ENCODE results near the gene RHOT2.

The RHOT2 gene

DNA sequence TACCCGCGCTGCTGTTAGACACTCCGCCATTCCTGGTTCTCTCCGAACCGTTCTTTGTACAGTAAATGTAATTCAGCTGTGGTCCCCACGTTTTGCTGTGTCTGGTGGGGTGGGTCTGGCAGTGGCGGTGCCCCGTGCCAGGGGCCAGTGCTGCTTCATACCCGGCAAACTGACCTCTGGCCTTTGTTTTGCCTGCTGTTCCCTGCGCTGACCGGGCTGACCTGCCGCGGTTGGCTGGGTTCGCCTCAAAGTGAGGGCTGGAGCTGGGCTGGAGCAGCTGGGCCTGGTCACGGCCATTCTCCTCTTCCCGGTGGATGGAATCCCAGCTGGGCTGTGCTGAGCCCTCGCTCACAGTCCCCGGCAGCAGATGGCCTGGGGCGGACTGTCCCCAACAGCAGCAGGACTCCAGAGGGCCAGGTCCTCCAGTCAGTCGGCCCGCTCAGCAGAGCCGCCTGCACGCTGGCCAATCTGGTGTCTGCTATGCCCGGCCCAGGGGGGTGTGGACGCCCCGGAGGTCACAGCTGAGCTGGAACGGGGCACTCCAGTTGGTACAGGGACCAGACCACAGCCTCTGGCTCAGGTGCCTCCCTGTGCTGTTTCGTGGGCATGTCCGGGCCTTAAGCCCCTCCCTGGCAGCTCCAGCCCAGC lies 38.6 kb upstream of the RHOT2 start:
- no peak for TF ChIP-seq CTCF (IDR thresholded peaks at IDR 0.05; ENCODE audit: borderline replicate concordance, insufficient read depth, low read depth, low read length)
- H3K4me3 ChIP-seq (ENCODE audit: low read depth, low read length) = no peak overlapping the region

DNA sequence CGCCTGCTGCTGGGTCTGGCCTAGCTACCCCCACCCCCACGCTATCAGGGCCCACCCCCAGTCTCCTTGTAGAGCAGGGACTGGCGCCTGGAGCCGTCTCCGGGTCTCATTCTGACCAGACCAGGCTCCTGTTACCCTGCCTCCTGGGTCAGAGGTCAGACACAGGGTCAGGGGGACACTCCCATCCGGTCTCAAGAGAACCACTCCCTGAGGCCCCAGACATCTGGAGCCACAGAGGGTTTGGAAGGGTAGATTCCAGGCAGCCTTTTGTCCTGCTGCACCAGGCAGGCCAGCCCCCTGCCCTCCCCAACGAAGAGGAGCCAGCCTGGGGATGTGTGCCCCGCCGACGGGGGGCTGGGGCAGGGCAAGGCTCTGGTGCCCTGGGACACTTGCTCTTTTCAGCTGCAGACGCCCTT lies 38.1 kb upstream of the RHOT2 start:
- TF ChIP-seq CTCF (IDR thresholded peaks at IDR 0.05; ENCODE audit: borderline replicate concordance, insufficient read depth, low read depth, low read length) = no peak
- H3K4me3 ChIP-seq (ENCODE audit: low read depth, low read length) = no peak overlapping the region

DNA sequence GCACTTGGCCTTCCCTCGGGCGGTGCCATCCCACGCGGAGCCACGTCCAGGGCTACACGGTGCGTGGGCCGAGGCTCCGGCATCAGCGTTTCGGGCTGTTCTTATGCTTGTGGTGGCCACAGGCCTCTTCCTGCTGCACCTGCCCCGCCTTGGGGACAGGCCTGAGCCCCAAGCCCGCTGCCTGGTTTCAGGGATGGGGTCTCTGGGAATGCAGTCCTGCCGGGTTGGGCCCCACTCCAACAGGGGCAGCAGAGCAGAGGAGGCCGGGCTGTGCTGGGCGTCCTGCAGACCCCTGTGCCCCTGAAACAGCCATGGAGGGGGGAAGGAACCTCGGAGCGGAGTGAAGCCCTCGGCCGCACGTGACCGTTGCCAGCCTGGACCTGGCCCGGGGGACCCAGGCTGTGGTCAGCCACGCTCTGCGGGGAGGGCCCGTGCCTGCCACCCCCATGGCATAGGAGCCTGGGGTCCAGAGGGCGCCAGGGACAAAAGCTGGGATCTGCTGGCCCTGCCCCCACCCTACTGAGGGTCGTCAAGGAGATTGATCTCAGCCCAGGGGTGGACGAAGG lies 37.6 kb upstream of the RHOT2 start:
- no peak for TF ChIP-seq CTCF (IDR thresholded peaks at IDR 0.05; ENCODE audit: borderline replicate concordance, insufficient read depth, low read depth, low read length)
- H3K4me3 ChIP-seq (ENCODE audit: low read depth, low read length) = no peak overlapping the region

DNA sequence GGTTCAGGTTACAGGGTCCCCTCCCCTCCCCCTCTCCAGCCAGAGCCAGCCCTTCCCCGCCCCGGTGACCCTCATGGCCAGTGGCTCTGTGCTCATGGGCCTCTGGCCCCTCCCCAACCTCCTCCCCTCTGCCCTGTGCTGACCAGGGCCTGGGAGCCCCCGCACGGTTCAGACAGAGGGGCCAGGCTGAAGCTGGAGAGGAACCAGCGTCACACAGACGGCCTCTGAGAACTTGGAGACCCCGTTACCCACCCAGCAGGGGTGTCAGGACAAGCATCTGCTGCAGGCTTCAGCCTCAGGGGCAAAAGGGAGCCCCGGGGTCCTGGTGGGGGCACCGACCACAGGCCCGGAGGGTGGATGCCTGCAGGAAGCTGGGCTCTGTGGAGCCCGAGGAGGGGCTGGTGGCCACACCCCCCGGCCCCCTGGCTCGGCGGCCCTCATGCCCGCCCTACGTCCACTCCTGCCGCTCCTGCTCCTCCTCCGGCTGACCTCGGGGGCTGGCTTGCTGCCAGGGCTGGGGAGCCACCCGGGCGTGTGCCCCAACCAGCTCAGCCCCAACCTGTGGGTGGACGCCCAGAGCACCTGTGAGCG lies 37.0 kb upstream of the RHOT2 start, which contains the start of gene WFIKKN1:
Gene WFIKKN1, plus strand, starts transcription at position 171 of the 591 bp plus-strand sequence. Its CDS starts 269 bp downstream, at position 440.
- H3K4me3 ChIP-seq (ENCODE audit: low read depth, low read length) = no peak within 1 kb of the TSS
- TF ChIP-seq CTCF (IDR thresholded peaks at IDR 0.05; ENCODE audit: borderline replicate concordance, insufficient read depth, low read depth, low read length) = no peak

- no peak overlapping the region for H3K4me3 ChIP-seq (ENCODE audit: low read depth, low read length)
- no peak for TF ChIP-seq CTCF (IDR thresholded peaks at IDR 0.05; ENCODE audit: borderline replicate concordance, insufficient read depth, low read depth, low read length)
Observed at GRCh38 chr16:631808-632358, 36.0 kb upstream of the RHOT2 start.

- no peak for TF ChIP-seq CTCF (IDR thresholded peaks at IDR 0.05; ENCODE audit: borderline replicate concordance, insufficient read depth, low read depth, low read length)
Observed at GRCh38 chr16:632486-633335, 35.2 kb upstream of the RHOT2 start.

More at GRCh38 chr16:632486-633335, 35.2 kb upstream of the RHOT2 start:
- H3K4me3 ChIP-seq (ENCODE audit: low read depth, low read length) = no peak overlapping the region

Data from GM12875 (cell line).